NCI-H526 (cell line): Measurements from ENCODE around the gene RGL1.
"Not testable (repeated sequence)": the region's sequence is repeated elsewhere in the genome, so short reads cannot be mapped to it uniquely, and the experiment has no call there.

ENCODE experiments used
- DNase-seq, 2 experiments: peaks; one replicate each; lab custom pipeline; 2025; lab: John Stamatoyannopoulos, UW

Gene RGL1

GRCh38 chr1:183804916-183805841, at the start of gene RGL1:
Gene RGL1 (plus strand): TSS chr1:183805120. CDS start chr1:183805298, 178 bp downstream.
- DNase-seq = peak; percentile 83 to 96

- DNase-seq = no peak
Observed at GRCh38 chr1:183756326-183756725, 48.6 kb upstream of the RGL1 start.

GRCh38 chr1:183757061-183757460, 47.9 kb upstream of the RGL1 start:
- DNase-seq = no peak

- no peak for DNase-seq
Observed at GRCh38 chr1:183758913-183759312, 46.0 kb upstream of the RGL1 start.

GRCh38 chr1:183760661-183761060, 44.3 kb upstream of the RGL1 start:
- DNase-seq = no peak

- DNase-seq = no peak
Observed at GRCh38 chr1:183761871-183762270, 43.0 kb upstream of the RGL1 start.

- DNase-seq = not testable (repeated sequence)
Observed at GRCh38 chr1:183762856-183763255, 42.1 kb upstream of the RGL1 start.

- DNase-seq = no peak
Observed at GRCh38 chr1:183764981-183765380, 39.9 kb upstream of the RGL1 start.

- no peak for DNase-seq
Observed at GRCh38 chr1:183769956-183770815, 34.7 kb upstream of the RGL1 start.

GRCh38 chr1:183770816-183771128, 34.1 kb upstream of the RGL1 start:
- no peak for DNase-seq

GRCh38 chr1:183773482-183774274, 31.2 kb upstream of the RGL1 start:
- DNase-seq = no peak

- DNase-seq = no peak
Observed at GRCh38 chr1:183774938-183775337, 30.0 kb upstream of the RGL1 start.

- DNase-seq = no peak
Observed at GRCh38 chr1:183776731-183777130, 28.2 kb upstream of the RGL1 start.

- no peak for DNase-seq
Observed at GRCh38 chr1:183777328-183777727, 27.6 kb upstream of the RGL1 start.

GRCh38 chr1:183778045-183778444, 26.9 kb upstream of the RGL1 start:
- no peak for DNase-seq

GRCh38 chr1:183778568-183779433, 26.1 kb upstream of the RGL1 start:
- DNase-seq = no peak

GRCh38 chr1:183780159-183780558, 24.8 kb upstream of the RGL1 start:
- DNase-seq = no peak

- DNase-seq = no peak
Observed at GRCh38 chr1:183780757-183781156, 24.2 kb upstream of the RGL1 start.

GRCh38 chr1:183783342-183783741, 21.6 kb upstream of the RGL1 start:
- DNase-seq = peak in 1 of 2 experiments; percentile 20

- DNase-seq = no peak
Observed at GRCh38 chr1:183783767-183784637, 20.9 kb upstream of the RGL1 start.
